GM18870 (cell line): ENCODE measurements around the gene USP6NL.
"Not testable (repeated sequence)": the region's sequence is repeated elsewhere in the genome, so short reads cannot be mapped to it uniquely, and the experiment has no call there.

Source experiments
- ATAC-seq: cut with Tn5 transposase; IDR thresholded peaks from one replicate; pipeline ENCODE4 v1.9.1; 2021; ENCODE audit warnings: moderate library complexity; ENCODE audit not compliant: unreplicated experiment

The USP6NL gene

DNA sequence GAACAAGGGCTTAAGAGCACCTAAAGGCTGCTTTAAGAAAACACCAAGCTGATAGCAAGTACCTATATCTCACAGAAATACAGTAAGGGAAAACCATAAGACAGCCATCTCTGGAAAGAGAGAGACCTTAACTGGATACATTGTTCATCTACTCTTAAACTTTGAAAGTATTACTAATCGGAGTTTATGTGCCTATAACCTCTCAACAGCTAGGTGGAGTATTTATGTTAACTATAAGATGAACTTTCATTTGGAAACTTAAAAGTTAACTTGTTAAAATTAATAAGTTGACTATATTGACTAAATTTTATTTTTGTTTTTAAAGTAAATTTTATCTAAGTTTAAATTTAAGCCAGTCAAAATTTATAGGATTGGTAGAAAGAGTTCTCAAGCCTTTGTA, 90.6 kb downstream of the USP6NL start:
- ATAC-seq = no peak

DNA sequence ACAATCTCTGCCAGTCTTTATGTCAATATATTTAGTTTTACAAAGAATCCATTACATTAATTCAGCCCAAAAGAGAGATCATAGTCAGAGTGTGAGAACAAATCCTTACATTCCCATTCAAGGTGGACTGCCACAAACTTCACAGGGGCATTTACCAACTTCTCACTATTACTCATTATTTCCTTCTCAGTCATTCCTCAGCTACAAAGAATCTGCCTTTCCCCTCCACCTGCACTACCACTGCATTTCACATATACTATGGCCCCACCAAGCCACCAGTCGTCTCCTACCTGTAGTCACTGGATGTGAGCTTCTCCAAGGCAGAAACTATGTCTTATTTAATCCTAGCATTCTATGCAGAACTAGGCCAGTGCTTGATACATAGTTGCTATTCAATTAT, 94.3 kb downstream of the USP6NL start:
- ATAC-seq = no peak

DNA sequence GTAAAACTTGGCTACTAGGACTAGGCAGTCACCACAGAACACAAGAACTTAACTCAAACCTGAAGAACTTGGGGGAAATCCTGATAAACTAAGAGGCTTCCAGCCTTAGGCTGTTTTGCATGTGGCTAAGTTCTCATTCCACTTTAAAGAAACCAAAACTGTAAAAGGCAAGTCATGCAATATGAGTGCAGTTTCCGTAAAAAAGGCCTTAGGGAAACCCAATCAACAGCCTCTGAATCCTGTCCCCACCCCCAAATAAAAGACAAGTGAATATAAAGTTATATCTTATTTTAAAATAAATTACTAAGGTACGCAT, 95.1 kb downstream of the USP6NL start:
- peak; percentile 63 for ATAC-seq

DNA sequence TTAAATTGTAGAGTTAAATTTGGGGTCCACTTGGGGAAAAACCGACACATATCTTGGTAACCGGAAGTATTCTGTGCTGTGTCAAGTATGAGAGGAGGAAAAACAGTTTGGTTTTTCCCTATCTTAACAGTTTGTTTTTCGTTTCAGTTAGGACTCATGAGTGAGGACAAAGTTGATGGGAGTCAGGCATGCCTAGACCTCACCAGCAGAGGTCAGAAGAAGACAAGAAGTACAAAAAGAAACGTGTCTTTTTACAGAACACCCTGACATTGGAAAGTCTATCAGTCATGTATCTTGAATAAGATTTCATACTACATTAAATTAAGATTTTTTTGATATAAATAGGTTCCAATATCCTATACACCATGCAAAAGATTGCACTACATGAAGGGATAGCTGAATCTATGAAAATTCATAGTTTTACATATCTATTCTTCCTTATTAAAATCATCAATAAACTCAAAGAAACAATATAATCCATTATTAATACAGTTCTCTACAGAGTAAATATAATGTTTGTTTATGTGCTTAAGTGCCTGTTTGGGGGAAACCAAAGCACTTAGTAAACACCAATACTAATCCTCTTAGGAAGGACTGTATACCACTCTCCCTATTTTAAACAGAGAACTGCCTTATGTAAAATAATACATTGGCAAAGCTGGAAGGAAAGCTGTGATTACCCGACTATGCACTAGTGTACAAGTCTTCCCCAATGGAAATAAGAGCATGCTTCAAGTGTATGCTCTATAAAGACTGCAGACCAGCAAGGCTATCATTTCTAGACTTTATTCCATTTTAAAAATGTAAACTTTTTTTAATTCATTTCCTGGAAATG, 95.6 kb downstream of the USP6NL start:
- peak; percentile 47 for ATAC-seq

DNA sequence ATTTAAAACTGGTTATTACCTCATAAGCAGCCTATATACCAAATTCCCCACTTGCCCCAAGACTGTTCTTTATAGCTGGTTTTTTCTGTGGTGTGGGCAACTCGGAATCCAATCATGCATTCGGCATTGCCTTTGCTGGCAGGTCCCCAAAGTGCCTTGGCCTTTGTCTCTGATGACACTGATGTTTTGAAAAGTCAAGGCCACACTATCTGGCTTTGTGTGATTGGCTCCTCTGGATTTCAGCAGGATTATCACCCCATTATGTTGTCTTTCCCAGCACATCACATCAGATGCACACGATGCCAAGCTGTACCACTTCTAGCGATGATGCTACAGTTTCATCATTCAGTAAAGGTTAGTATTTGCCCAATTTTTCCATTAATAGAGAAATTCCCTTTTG, 97.7 kb downstream of the USP6NL start:
- ATAC-seq = no peak

DNA sequence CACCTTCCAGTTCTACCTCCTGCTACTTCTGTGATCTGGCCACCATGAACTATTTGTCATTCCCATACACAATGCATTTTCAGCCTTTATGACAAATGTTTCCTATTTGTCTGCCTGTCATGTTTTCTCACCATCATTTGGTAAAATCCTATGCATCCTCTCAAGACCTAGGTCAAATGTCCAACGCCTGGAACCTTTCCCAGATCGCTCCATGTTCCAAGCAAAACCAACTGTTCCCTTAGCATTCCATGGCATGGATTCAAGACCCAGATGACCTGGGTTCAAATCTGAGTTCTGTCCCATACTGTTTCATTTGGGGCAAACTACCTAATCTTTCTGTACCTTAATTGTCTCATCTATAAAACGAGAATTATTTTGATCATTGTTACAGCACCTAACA, 98.9 kb downstream of the USP6NL start:
- ATAC-seq = no peak

DNA sequence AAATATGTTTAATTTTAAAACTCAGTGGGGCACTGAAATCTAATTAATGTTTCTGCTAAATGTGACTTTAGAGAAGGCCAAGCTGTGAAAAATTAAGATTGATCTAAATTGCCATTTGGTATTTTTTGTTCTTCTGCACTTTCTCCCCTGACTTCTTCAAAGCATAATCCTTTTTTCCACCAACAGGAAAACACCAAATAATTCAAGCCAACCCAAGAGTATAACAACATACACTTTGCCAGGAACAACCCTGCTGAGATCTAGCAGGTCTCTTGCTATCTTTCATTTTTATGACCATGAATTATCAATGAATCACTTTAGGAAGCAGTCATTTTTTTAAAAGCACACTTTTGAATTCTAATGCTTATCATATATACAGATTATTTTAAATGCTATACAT, 100.1 kb downstream of the USP6NL start:
- no peak for ATAC-seq

- no peak for ATAC-seq
Measured at GRCh38 chr10:11510736-11511135, 100.7 kb downstream of the USP6NL start.

DNA sequence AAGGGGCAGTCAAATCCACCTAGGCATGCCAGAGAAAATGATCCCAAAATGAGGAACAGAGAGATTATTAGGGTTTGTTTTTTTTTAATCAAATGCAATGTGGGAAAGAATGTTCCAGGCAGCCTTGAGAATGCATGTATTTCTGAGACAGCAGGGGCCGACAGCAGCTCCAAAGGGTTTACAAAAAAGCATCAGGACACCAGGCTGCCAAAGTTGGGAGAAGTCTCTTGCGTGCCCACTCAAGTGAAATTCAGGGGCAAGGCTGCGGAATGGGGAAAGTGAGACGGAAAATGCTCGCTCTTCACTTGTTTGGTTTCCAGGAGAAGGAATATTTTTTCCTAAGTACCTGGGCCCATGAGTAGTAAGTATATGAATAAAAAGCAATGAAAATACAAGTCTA, 101.2 kb downstream of the USP6NL start:
- ATAC-seq = no peak

GRCh38 chr10:11509036-11509435, 102.4 kb downstream of the USP6NL start:
- ATAC-seq = no peak

DNA sequence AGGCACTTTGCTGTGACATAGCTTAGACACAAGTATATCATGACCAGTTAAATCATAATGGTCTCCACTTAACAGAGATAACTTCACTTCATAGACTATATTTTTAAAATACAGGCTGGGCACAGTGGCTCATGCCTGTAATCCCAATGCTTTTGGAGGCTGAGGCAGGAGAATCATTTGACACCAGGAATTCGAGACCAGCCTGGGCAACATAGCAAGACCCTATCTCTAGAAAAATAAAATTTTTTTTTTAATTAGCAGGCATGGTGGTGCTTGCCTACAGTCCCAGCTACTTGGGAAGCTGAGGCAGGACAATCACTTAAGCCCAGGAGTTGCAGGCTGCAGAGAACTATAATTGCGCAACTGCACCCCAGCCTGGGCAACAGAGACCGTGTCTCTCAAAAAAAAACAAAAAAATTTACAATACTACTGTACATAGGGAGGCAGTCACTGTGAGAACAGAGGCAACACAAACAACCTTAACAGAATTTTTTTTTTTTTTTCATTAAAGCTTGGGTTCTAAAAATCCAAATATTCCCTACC, 105.1 kb downstream of the USP6NL start:
- ATAC-seq = no peak

DNA sequence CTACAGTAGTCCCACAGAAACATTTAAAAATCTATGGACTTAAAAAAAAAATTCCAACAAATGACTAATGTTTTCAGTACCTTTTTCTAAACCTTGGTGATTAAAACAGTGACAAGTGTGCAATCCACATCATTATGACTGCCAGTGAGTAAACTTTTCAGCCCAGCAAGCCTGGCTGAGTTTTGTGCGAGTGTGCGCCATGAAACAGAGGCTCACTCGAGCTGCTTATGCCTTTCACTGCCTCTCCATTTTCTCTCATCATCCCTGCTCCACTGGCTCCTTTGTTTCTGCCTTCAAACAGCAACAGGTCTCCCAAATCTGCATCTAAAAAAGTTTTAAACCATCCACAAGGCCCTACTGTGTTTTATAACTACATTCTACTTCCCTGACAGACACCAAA, 105.8 kb downstream of the USP6NL start:
- ATAC-seq = no peak

DNA sequence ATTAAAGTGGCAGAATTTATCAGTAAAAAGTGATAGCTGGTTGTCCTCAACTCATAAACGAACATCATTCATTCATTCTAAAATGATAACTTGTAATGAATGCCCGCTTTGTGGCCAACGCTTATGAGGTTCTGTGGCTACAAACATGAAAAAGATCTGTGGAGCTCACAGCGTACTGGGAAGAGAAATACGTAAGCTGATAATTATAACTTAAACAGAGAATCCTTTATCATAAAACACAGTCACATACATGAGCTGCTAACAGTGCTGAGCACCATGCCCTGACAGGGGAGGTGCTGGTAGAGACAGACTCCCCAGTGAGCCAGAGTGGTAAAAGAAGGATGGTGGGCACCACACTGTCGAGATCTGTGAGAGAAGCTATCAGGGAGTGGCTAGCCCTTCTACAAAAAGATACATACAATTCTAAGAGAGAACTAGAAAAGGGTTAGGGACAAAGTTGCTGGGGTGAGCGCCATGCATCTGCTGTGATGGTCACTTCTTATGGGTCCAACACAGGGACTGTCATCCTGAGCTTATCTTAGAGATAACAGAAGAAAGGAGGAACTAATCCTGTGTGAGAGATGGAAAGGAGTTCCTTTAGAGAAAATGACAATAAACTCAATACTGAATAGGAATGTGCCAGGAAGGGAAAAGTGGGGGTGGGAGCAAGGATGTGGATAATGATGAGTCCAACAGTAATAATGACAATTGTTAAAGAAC, 106.7 kb downstream of the USP6NL start:
- no peak for ATAC-seq

- ATAC-seq = no peak
Measured at GRCh38 chr10:11501600-11501999, 109.8 kb downstream of the USP6NL start.

- peak; percentile 77 for ATAC-seq
Measured at GRCh38 chr10:11499425-11500071, 111.9 kb downstream of the USP6NL start.

GRCh38 chr10:11498399-11498798, 113.1 kb downstream of the USP6NL start:
- ATAC-seq = no peak

GRCh38 chr10:11494923-11495322, 116.5 kb downstream of the USP6NL start:
- not testable (repeated sequence) for ATAC-seq

DNA sequence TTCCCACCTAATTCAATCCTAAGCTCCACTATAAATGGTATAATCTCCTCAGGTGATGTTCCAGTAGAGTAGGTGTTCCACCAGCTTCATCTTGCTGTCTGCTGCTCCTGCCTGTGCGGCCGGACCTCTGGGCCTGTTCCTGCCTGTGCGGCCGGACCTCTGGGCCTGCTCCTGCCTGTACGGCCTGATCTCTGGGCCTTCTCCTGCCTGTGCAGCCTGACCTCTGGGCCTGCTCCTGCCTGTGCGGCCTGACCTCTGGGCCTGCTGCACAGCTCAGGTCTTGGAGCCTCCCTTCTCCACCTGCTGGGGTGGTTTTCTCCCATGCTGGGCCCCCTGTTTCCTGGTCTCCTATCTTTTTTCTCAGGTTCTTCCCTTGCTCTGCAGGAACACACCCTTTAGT, 117.8 kb downstream of the USP6NL start:
- ATAC-seq = no peak

GRCh38 chr10:11491087-11491486, 120.4 kb downstream of the USP6NL start:
- no peak for ATAC-seq

GRCh38 chr10:11489591-11489990, 121.9 kb downstream of the USP6NL start:
- ATAC-seq = no peak

GRCh38 chr10:11488126-11488525, 123.3 kb downstream of the USP6NL start:
- ATAC-seq = no peak
